ENCODE results near the gene DPP9. TPM values are rescaled to one million over a fixed set of nuclear protein-coding genes. Genes with fewer than 3 reads are reported as not detected.

The DPP9 gene
- total and polyA plus RNA-seq, 2 of the 4 experiments (the other 2 are of a cell fraction): 12.4 to 33.0 TPM

DNA sequence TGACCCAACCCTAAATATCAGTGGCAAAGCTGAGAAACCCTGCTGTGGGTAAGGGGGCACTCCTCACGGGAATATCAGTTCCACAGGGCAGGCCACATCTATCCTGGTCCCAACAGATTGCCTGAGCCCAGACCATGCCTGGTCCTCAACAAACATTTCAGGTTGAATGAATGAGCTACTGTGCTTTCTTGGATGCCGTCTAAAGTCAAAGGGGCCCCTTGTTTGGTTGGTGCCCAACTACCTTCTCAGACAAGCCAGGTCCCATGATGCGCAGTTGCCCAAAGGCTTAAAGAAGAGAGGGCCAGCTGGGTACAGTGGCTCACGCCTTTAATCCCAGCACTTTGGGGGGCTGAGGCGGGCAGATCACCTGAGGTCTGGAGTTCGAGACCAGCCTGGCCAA, 2.4 kb downstream of the DPP9 start (continued):
- TF ChIP-seq, protein P1, sequence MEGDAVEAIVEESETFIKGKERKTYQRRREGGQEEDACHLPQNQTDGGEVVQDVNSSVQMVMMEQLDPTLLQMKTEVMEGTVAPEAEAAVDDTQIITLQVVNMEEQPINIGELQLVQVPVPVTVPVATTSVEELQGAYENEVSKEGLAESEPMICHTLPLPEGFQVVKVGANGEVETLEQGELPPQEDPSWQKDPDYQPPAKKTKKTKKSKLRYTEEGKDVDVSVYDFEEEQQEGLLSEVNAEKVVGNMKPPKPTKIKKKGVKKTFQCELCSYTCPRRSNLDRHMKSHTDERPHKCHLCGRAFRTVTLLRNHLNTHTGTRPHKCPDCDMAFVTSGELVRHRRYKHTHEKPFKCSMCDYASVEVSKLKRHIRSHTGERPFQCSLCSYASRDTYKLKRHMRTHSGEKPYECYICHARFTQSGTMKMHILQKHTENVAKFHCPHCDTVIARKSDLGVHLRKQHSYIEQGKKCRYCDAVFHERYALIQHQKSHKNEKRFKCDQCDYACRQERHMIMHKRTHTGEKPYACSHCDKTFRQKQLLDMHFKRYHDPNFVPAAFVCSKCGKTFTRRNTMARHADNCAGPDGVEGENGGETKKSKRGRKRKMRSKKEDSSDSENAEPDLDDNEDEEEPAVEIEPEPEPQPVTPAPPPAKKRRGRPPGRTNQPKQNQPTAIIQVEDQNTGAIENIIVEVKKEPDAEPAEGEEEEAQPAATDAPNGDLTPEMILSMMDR (conservative IDR thresholded peaks at IDR 0.05; ENCODE audit: low read depth, low read length): no peak
- TF ChIP-seq, protein P2, sequence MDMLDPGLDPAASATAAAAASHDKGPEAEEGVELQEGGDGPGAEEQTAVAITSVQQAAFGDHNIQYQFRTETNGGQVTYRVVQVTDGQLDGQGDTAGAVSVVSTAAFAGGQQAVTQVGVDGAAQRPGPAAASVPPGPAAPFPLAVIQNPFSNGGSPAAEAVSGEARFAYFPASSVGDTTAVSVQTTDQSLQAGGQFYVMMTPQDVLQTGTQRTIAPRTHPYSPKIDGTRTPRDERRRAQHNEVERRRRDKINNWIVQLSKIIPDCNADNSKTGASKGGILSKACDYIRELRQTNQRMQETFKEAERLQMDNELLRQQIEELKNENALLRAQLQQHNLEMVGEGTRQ (IDR thresholded peaks at IDR 0.05; ENCODE audit: low read depth, low read length): no peak
- no peak for TF ChIP-seq POLR2A (IDR thresholded peaks at IDR 0.05; ENCODE audit: low read depth, low read length)

Data from IMR-90 (cell line).